ENCODE results near the gene ADISSP.

Gene ADISSP

GRCh38 chr20:3771552-3772058 is 4.1 kb upstream of the ADISSP start:
- no peak for TF ChIP-seq TAF1 (IDR thresholded peaks at IDR 0.05; ENCODE audit: borderline replicate concordance, insufficient read depth, low read length)
- TF ChIP-seq SIN3A (IDR thresholded peaks at IDR 0.05; ENCODE audit: borderline replicate concordance, insufficient read depth, low read length): no peak
- no peak for TF ChIP-seq POLR2AphosphoS5 (IDR thresholded peaks at IDR 0.05; ENCODE audit: low read depth, low read length)
- TF ChIP-seq FOXP2 (optimal IDR thresholded peaks at IDR 0.05; ENCODE audit: borderline replicate concordance, extremely low read depth, extremely low read length, insufficient read depth): no peak
- TF ChIP-seq, protein P1, sequence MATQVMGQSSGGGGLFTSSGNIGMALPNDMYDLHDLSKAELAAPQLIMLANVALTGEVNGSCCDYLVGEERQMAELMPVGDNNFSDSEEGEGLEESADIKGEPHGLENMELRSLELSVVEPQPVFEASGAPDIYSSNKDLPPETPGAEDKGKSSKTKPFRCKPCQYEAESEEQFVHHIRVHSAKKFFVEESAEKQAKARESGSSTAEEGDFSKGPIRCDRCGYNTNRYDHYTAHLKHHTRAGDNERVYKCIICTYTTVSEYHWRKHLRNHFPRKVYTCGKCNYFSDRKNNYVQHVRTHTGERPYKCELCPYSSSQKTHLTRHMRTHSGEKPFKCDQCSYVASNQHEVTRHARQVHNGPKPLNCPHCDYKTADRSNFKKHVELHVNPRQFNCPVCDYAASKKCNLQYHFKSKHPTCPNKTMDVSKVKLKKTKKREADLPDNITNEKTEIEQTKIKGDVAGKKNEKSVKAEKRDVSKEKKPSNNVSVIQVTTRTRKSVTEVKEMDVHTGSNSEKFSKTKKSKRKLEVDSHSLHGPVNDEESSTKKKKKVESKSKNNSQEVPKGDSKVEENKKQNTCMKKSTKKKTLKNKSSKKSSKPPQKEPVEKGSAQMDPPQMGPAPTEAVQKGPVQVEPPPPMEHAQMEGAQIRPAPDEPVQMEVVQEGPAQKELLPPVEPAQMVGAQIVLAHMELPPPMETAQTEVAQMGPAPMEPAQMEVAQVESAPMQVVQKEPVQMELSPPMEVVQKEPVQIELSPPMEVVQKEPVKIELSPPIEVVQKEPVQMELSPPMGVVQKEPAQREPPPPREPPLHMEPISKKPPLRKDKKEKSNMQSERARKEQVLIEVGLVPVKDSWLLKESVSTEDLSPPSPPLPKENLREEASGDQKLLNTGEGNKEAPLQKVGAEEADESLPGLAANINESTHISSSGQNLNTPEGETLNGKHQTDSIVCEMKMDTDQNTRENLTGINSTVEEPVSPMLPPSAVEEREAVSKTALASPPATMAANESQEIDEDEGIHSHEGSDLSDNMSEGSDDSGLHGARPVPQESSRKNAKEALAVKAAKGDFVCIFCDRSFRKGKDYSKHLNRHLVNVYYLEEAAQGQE (IDR thresholded peaks at IDR 0.05; ENCODE audit: insufficient read depth in 1 of 2, low read depth in 2 of 2, low read length in 2 of 2): no peak

GRCh38 chr20:3768342-3769130 is 983 bp upstream of the ADISSP start:
- TF ChIP-seq POLR2AphosphoS5 (IDR thresholded peaks at IDR 0.05; ENCODE audit: low read depth, low read length) (no peak; the same call in 1 of the 2 replicates), SIN3A (IDR thresholded peaks at IDR 0.05; ENCODE audit: borderline replicate concordance, insufficient read depth, low read length) (no peak), TAF1 (IDR thresholded peaks at IDR 0.05; ENCODE audit: borderline replicate concordance, insufficient read depth, low read length) (no peak)

DNA sequence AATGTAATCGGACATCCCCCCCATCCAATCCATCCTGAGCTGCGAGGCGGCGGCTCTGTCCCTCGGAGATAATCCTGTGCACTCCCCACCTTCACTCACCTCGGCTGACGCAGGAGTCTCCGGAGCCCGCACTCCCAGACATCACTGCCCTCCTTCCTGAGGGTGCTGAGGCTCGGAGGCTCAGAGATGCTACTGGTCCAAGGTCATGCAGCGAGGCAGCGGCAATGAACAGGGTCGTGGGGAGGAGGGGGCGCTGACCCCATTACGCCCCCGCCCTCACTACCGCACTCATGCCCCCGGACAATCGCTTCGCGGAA is 485 bp downstream of the ADISSP start:
- no peak for TF ChIP-seq POLR2AphosphoS5 (IDR thresholded peaks at IDR 0.05; ENCODE audit: low read depth, low read length)
- TF ChIP-seq SIN3A (IDR thresholded peaks at IDR 0.05; ENCODE audit: borderline replicate concordance, insufficient read depth, low read length): no peak
- no peak for TF ChIP-seq TAF1 (IDR thresholded peaks at IDR 0.05; ENCODE audit: borderline replicate concordance, insufficient read depth, low read length)
- TF ChIP-seq, protein P1 (IDR thresholded peaks at IDR 0.05; ENCODE audit: insufficient read depth in 1 of 2, low read depth in 2 of 2, low read length in 2 of 2): no peak
- no peak for TF ChIP-seq FOXP2 (optimal IDR thresholded peaks at IDR 0.05; ENCODE audit: borderline replicate concordance, extremely low read depth, extremely low read length, insufficient read depth)

DNA sequence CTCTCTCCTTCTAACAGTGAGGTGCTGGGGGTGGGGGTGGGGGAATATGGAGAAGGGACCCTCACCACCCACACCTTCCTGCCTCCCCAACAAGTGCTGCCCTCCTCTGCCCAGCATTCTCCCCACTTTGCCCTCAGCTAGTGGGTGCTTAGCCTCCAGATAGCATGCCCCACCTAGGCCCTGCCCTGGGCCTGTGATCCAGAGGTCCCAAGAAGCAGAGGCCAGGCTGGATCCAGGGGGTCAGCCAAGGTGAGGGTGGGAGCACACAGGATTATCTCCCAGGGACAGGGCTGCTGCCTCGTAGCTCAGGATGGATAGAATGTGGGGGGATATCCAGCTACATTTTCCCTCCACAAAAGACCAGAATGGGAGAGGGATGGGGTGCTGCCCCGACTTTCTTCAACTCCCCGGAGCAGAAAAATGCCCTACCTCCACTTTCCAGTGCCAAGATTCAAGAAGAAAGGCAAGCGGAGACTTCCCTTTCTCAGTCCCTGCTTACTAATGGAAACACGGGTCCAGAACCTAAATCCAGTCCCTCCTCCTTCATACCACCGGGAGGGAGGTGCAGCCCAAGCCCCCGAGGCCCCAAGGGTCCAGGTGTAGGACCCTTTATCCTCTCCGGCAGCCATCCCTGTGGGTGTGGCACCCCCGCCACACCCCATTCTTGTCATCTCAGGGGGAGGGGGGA is 987 bp downstream of the ADISSP start:
- TF ChIP-seq FOXP2 (optimal IDR thresholded peaks at IDR 0.05; ENCODE audit: borderline replicate concordance, extremely low read depth, extremely low read length, insufficient read depth) (no peak), TAF1 (IDR thresholded peaks at IDR 0.05; ENCODE audit: borderline replicate concordance, insufficient read depth, low read length) (no peak), POLR2AphosphoS5 (IDR thresholded peaks at IDR 0.05; ENCODE audit: low read depth, low read length) (no peak), SIN3A (IDR thresholded peaks at IDR 0.05; ENCODE audit: borderline replicate concordance, insufficient read depth, low read length) (no peak)
- TF ChIP-seq, protein P1 (IDR thresholded peaks at IDR 0.05; ENCODE audit: insufficient read depth in 1 of 2, low read depth in 2 of 2, low read length in 2 of 2): no peak

DNA sequence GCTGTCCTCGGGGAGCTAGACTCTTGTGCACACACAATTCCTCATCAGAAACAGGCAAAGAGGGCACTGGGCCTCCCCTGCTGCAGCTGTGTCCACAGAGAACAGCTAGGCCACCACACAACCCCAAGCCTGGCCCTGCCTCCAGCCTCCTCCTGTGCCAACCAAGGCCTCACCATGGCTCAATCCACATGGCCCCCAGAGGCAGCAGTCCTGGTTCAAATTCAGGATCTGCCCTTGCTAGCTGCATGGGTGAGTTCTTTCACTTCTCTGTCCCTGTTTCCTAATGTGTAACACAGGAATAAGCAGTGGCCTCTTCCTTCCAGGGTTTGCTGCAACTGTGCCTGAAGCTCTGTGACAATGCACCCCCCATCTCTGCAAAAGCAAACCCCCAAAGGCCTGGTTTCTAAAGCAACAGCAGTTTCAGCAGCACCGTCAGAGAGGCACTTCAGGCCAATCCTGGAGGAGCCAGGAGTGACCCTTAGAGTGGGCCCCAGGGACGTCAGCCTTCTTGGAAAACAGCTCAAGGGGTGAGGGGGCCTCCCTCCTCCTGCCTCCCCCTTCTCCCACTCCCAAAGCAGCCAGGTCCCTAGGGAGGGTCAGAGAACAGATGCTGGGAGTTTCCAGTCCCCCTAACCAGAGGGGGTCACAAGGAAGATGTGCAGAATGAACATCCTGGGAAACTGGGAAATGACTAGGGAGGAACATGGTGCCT is 2.2 kb downstream of the ADISSP start:
- no peak for TF ChIP-seq FOXP2 (optimal IDR thresholded peaks at IDR 0.05; ENCODE audit: borderline replicate concordance, extremely low read depth, extremely low read length, insufficient read depth)
- TF ChIP-seq, protein P1 (IDR thresholded peaks at IDR 0.05; ENCODE audit: insufficient read depth in 1 of 2, low read depth in 2 of 2, low read length in 2 of 2): no peak
- TF ChIP-seq SIN3A (IDR thresholded peaks at IDR 0.05; ENCODE audit: borderline replicate concordance, insufficient read depth, low read length): no peak
- TF ChIP-seq POLR2AphosphoS5 (IDR thresholded peaks at IDR 0.05; ENCODE audit: low read depth, low read length): no peak
- no peak for TF ChIP-seq TAF1 (IDR thresholded peaks at IDR 0.05; ENCODE audit: borderline replicate concordance, insufficient read depth, low read length)
